Endodermal cell (in vitro differentiated cells): ENCODE results near the gene RNF181. TPM values are rescaled to one million over a fixed set of nuclear protein-coding genes. Genes with fewer than 3 reads are reported as not detected.

Experiments used
- DNase-seq: peaks from one replicate; pipeline ENCODE4 v3.0.0-alpha.2; 2017
- H3K27ac ChIP-seq: 2 replicates; pipeline ENCODE4 v1.5.1; 2013; ENCODE audit warnings: mild to moderate bottlenecking, low read depth, low read length, moderate library complexity
- H3K27me3 ChIP-seq: 2 replicates; pipeline ENCODE4 v1.6.1; 2013; ENCODE audit warnings: mild to moderate bottlenecking, low read length, moderate library complexity; ENCODE audit not compliant: insufficient read depth, control insufficient read depth, poor library complexity, severe bottlenecking
- H3K36me3 ChIP-seq: 2 replicates; pipeline ENCODE4 v1.7.0; 2013; ENCODE audit warnings: mild to moderate bottlenecking, low read length, moderate library complexity; ENCODE audit not compliant: control insufficient read depth, insufficient read depth
- H3K4me1 ChIP-seq: one replicate; pipeline ENCODE4 v1.7.0; 2013; ENCODE audit warnings: low read length; ENCODE audit not compliant: control insufficient read depth, insufficient read depth
- H3K4me3 ChIP-seq: 2 replicates; pipeline ENCODE4 v1.5.1; 2013; ENCODE audit warnings: mild to moderate bottlenecking, low read length, moderate library complexity
- H3K9ac ChIP-seq: 2 replicates; pipeline ENCODE4 v1.6.1; 2013; ENCODE audit warnings: mild to moderate bottlenecking, low read length, moderate library complexity; ENCODE audit not compliant: poor library complexity, severe bottlenecking; ENCODE audit errors: extremely low read depth
- H3K9me3 ChIP-seq: 2 replicates; pipeline ENCODE4 v1.6.1; 2013; ENCODE audit warnings: mild to moderate bottlenecking, low read length, moderate library complexity; ENCODE audit not compliant: control insufficient read depth
- H3K27ac Mint-ChIP-seq: 2 replicates; pipeline ENCODE4 v1.8.0; 2020; ENCODE audit warnings: mixed read lengths
- H3K27me3 Mint-ChIP-seq: 2 replicates; pipeline ENCODE4 v1.8.0; 2021; ENCODE audit warnings: mild to moderate bottlenecking, mixed read lengths; ENCODE audit not compliant: insufficient read depth
- H3K36me3 Mint-ChIP-seq: 2 replicates; pipeline ENCODE4 v1.8.0; 2020; ENCODE audit warnings: low read depth, mixed read lengths
- H3K4me1 Mint-ChIP-seq: 2 replicates; pipeline ENCODE4 v1.8.0; 2020; ENCODE audit warnings: mixed read lengths
- H3K4me3 Mint-ChIP-seq: 2 replicates; pipeline ENCODE4 v1.8.0; 2020; ENCODE audit warnings: mild to moderate bottlenecking, moderate library complexity, mixed read lengths
- H3K9me3 Mint-ChIP-seq: 2 replicates; pipeline ENCODE4 v1.8.0; 2020; ENCODE audit warnings: mild to moderate bottlenecking, mixed read lengths
- WGBS, 2 experiments: methylation state at CpG; one replicate each; pipeline versions ENCODE4 v1.1.5 to v1.1.7; 2013; ENCODE audit warnings: missing lambda C conversion rate in 2 of 2, mixed read lengths in 1 of 2; ENCODE audit not compliant: insufficient coverage in 1 of 2, insufficient read length in 1 of 2; 5-methylcytosine and 5-hydroxymethylcytosine counted together
- total RNA-seq, 2 donors: library from RNA; stranded (reverse); fragmentation: NEBNext Ultra II Directional in 1 of 2; extraction: Animal tissue kit (Norgen Biotek cat#: 25700) in 1 of 2; gene quantifications; 2 replicates in 1 of 2; 3 replicates in 1 of 2; pipeline ENCODE4 v1.2.1, GENCODE V29; 2021
- TF ChIP-seq, protein P1 (sequence below): fragments of 200-600 bp; sonication (generic); conservative IDR thresholded peaks from 2 replicates; pipeline ENCODE4 v1.5.0; 2021; ENCODE audit warnings: antibody characterized with exemption, mild to moderate bottlenecking

The RNF181 gene
- total RNA-seq, 2 donors from 2014 or later, result 113 to 118 TPM

DNA sequence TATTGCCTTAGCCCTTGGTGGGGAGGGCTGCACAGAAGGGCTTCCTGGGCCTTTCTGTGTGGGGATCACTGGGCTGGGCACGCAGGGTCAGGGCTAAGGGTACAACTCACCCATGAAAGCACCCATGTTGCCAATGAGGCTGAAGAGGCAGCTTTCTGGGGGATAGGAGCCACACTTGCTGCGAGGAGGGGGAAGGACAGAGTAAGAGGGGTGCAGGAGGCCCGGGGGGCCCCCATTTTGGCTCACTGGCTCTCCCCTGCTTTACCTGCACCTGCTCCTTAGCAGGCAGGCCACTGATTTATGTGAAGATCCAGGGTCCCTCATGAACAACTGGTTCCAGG is 4.7 kb downstream of the RNF181 start:
- H3K27ac ChIP-seq, result no peak overlapping the region
- peaks cover 26% of the 10 kb centered on the region for H3K36me3 Mint-ChIP-seq
- H3K9me3 Mint-ChIP-seq, result no peaks in the 10 kb centered on the region
- 87 to 93% methylated on average over 3 of the region's 3 CpGs for WGBS, 2 experiments
- H3K4me3 ChIP-seq, result no peak overlapping the region
- H3K4me1 Mint-ChIP-seq, result peaks cover 21% of the 10 kb centered on the region
- H3K36me3 ChIP-seq, result peaks cover 34% of the 10 kb centered on the region
- no peak for DNase-seq
- TF ChIP-seq, protein P1, sequence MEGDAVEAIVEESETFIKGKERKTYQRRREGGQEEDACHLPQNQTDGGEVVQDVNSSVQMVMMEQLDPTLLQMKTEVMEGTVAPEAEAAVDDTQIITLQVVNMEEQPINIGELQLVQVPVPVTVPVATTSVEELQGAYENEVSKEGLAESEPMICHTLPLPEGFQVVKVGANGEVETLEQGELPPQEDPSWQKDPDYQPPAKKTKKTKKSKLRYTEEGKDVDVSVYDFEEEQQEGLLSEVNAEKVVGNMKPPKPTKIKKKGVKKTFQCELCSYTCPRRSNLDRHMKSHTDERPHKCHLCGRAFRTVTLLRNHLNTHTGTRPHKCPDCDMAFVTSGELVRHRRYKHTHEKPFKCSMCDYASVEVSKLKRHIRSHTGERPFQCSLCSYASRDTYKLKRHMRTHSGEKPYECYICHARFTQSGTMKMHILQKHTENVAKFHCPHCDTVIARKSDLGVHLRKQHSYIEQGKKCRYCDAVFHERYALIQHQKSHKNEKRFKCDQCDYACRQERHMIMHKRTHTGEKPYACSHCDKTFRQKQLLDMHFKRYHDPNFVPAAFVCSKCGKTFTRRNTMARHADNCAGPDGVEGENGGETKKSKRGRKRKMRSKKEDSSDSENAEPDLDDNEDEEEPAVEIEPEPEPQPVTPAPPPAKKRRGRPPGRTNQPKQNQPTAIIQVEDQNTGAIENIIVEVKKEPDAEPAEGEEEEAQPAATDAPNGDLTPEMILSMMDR, result no peak
- H3K4me3 Mint-ChIP-seq, result no peak overlapping the region
- peaks cover 13% of the 10 kb centered on the region for H3K4me1 ChIP-seq
- no peaks in the 10 kb centered on the region for H3K27me3 Mint-ChIP-seq
- no peaks in the 10 kb centered on the region for H3K9me3 ChIP-seq
- H3K9ac ChIP-seq, result no peak overlapping the region
- H3K27me3 ChIP-seq, result no peaks in the 10 kb centered on the region
- H3K27ac Mint-ChIP-seq, result no peak overlapping the region

DNA sequence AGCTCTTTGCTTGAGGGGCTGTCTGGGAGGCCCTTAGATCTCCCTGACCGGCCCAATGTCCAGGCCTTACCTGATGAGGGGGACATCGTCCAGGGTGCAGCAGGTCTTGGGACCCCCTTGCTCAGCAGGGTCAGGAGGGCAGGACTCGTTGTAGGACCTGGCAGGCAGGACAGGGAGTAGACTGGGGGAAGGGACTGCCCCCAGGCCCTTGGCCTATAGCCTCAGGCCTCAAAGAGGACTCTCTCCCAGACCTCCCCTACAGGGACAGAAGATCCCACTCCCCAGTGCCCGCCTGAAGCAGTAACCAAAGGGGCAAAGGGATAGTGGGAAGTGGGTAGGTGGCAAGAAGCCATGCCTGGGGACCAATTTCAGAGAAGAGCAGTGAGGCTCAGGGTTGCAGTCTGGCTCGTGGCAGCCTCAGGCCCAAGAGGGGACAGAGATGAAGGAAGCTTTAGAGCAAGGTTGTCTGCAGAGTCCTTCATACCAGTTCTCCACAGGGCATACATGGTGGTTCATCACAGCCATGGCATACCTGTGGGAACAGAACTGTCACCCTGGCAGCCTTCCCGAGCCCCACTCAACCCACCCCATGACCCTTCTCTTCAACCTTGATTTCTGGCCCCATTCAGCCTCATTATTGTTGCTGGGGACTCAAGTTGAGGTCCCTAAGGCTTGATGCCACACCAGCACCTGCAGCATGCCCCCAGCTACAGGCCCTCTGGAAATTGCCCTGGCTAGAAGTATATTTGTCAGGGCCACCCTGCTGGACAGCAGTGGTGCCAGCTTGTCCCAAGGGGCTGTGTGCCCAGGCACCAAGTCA is 5.6 kb downstream of the RNF181 start:
- H3K36me3 ChIP-seq, result peaks cover 44% of the 10 kb centered on the region
- Mint-ChIP-seq H3K9me3 (no peaks in the 10 kb centered on the region), H3K27me3 (no peaks in the 10 kb centered on the region), H3K36me3 (peaks cover 26% of the 10 kb centered on the region), H3K4me3 (peak overlapping the region; percentile 84), H3K4me1 (peaks cover 18% of the 10 kb centered on the region), H3K27ac (peak overlapping the region; percentile 10)
- peak overlapping the region; percentile 81 for H3K4me3 ChIP-seq
- H3K9ac ChIP-seq, result peak overlapping the region; percentile 54
- H3K4me1 ChIP-seq, result peaks cover 15% of the 10 kb centered on the region
- no peaks in the 10 kb centered on the region for H3K27me3 ChIP-seq
- DNase-seq, result peak; percentile 35
- 90 to 95% methylated on average over 4 to 6 of the region's 6 CpGs for WGBS, 2 experiments
- TF ChIP-seq, protein P1, result no peak
- no peak overlapping the region for H3K27ac ChIP-seq
- no peaks in the 10 kb centered on the region for H3K9me3 ChIP-seq

DNA sequence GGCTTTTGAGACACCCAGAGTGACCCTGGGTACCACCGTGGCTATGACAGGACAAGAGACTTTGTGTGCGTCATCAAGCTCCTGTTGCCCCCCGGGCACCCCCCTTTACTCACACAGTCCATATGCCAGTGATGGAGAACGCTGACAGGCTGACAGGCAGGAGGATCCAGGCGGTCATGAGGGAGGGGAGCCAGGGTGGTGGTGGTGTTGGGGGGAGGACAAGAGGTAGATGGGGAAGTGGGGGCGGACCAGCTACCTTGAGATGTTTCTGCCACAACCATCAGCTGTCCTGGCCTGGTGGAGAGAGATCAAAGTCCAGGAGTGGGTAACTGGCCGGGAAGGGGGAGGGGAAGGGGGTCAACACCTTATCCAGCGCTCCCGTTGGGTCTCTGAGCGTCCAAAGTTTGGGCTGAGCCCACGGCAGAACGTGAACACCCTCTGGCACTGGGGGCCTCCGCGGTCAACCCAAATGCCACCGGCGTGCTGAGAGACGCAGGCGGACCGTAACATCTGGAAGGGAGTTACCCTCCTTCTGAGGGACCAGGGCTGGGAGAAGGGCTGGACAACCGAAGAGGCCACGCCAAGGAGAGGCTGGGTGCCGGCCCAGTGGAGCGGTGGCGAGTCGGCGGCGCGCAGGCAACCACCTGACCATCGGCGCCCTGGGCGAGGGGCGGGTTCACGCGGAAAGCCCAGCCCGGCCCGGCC is 6.4 kb downstream of the RNF181 start:
- Histone ChIP-seq H3K27ac (no peak overlapping the region), H3K36me3 (peaks cover 45% of the 10 kb centered on the region), H3K9ac (peak overlapping the region; percentile 54), H3K27me3 (no peaks in the 10 kb centered on the region), H3K4me1 (peaks cover 15% of the 10 kb centered on the region), H3K9me3 (no peaks in the 10 kb centered on the region), H3K4me3 (peak overlapping the region; percentile 81)
- Mint-ChIP-seq H3K36me3 (peaks cover 21% of the 10 kb centered on the region), H3K27me3 (no peaks in the 10 kb centered on the region), H3K27ac (peak overlapping the region; percentile 10), H3K4me1 (peaks cover 12% of the 10 kb centered on the region), H3K9me3 (no peaks in the 10 kb centered on the region), H3K4me3 (peak overlapping the region; percentile 84)
- 12 to 13% methylated on average over 5 to 36 of the region's 36 CpGs for WGBS, 2 experiments
- TF ChIP-seq, protein P1, result no peak
- DNase-seq, result no peak
